K562 (cell line): ENCODE measurements around the gene RUNX3. TPM values are rescaled to one million over a fixed set of nuclear protein-coding genes. Genes with fewer than 3 reads are reported as not detected.

Source experiments
- ATAC-seq: fragments of 200-7000 bp; cut with Tn5 transposase; 3 replicates; pipeline ENCODE4 v1.9.1; 2020; ENCODE audit warnings: moderate library complexity
- BruUV-seq: library from RNA; stranded (reverse); fragments of 400-500 nt; replicated peaks from 2 replicates; lab custom pipeline; 2021; lab: Mats Ljungman, UMichigan
- CTCF ChIA-PET: fragments of 300-600 bp; formaldehyde crosslinking; extraction: SDS; loops from one replicate; lab custom pipeline; 2021; ENCODE audit warnings: low intra/inter-chr PET ratio; lab: Yijun Ruan, JAX
- POLR2A ChIA-PET: fragments of 300-600, 350-650 bp; sonication (Branson Sonifier 250); formaldehyde crosslinking; extraction: SDS; loops from one replicate; lab custom pipeline; 2021; ENCODE audit warnings: antibody characterized with exemption, inconsistent platforms; lab: Yijun Ruan, JAX
- DNase-seq, 4 experiments: peaks; one replicate each; pipeline versions ENCODE4 v3.0.0 to v3.0.0-alpha.2; 2011 to 2018; ENCODE audit warnings: low spot score in 3 of 4, mixed read lengths in 3 of 4; ENCODE audit errors: extremely low read depth in 1 of 4
- FAIRE-seq: peaks from 2 replicates; lab custom pipeline; 2011; peaks lifted over from hg19 to GRCh38; lab: Jason Lieb, UNC
- H2AFZ ChIP-seq: 2 replicates; pipeline ENCODE4 v1.6.0; 2011; ENCODE audit warnings: low read depth, low read length, control low read depth, inconsistent platforms
- H3K27ac ChIP-seq: fragments of 200-600 bp; 3 replicates; pipeline ENCODE4 v1.8.0; 2011; ENCODE audit warnings: low read depth, mild to moderate bottlenecking, control low read depth, inconsistent platforms, low read length, moderate library complexity, mixed read lengths; ENCODE audit errors: extremely low read depth
- H3K27me3 ChIP-seq, 2 experiments: fragments of 300-600 bp in 1 of 2; 2 replicates in 1 of 2; 3 replicates in 1 of 2; pipeline versions ENCODE4 v1.6.0 to v1.8.0; 2011; ENCODE audit warnings: inconsistent platforms in 2 of 2, low read length in 2 of 2, mild to moderate bottlenecking in 1 of 2, mixed read lengths in 1 of 2, moderate library complexity in 1 of 2; ENCODE audit not compliant: control insufficient read depth in 2 of 2, insufficient read depth in 2 of 2
- H3K36me3 ChIP-seq: fragments of 300-600 bp; 3 replicates; pipeline ENCODE4 v1.8.0; 2011; ENCODE audit warnings: mild to moderate bottlenecking, low read length, inconsistent platforms; ENCODE audit not compliant: control insufficient read depth, insufficient read depth
- H3K4me1 ChIP-seq, 2 experiments: fragments of 200-600 bp in 1 of 2; replicated peaks in 1 of 2; 2 replicates in 1 of 2; 3 replicates in 1 of 2; pipeline versions ENCODE4 v1.5.1 to v1.8.0; 2011; ENCODE audit warnings: inconsistent platforms in 2 of 2, low read length in 2 of 2, mild to moderate bottlenecking in 1 of 2, mixed read lengths in 1 of 2, moderate library complexity in 1 of 2; ENCODE audit not compliant: control insufficient read depth in 2 of 2, insufficient read depth in 2 of 2
- H3K4me2 ChIP-seq: 2 replicates; pipeline ENCODE4 v1.6.1; 2011; ENCODE audit warnings: low read length, control low read depth, inconsistent platforms, mixed read lengths; ENCODE audit not compliant: insufficient read depth
- H3K4me3 ChIP-seq: fragments of 200-600 bp; sonication (generic), shearing (Covaris generic); 2 replicates; pipeline ENCODE4 v1.5.1; 2016; ENCODE audit warnings: control low read depth, inconsistent platforms
- H3K79me2 ChIP-seq: fragments of 200-600 bp; 3 replicates; pipeline ENCODE4 v1.8.0; 2011; ENCODE audit warnings: low read length, inconsistent platforms; ENCODE audit not compliant: control insufficient read depth, insufficient read depth
- H3K9ac ChIP-seq, 2 experiments: 2 replicates each; pipeline versions ENCODE4 v1.6.0 to v1.6.1; 2011; ENCODE audit warnings: low read depth in 2 of 2, low read length in 2 of 2, control low read depth in 1 of 2, inconsistent platforms in 1 of 2, mild to moderate bottlenecking in 1 of 2, mixed read lengths in 1 of 2; ENCODE audit not compliant: insufficient read depth in 1 of 2
- H3K9me1 ChIP-seq: one replicate; pipeline ENCODE4 v1.6.0; 2011; ENCODE audit warnings: inconsistent platforms, mild to moderate bottlenecking, low read length, moderate library complexity; ENCODE audit not compliant: control insufficient read depth, insufficient read depth
- H3K9me3 ChIP-seq: replicated peaks from 2 replicates; pipeline ENCODE4 v1.5.1; 2011; ENCODE audit warnings: low read depth, low read length, inconsistent platforms; ENCODE audit not compliant: control insufficient read depth, insufficient read depth
- H4K20me1 ChIP-seq: replicated peaks from 2 replicates; pipeline ENCODE4 v1.6.1; 2011; ENCODE audit warnings: low read length, inconsistent platforms, mixed read lengths; ENCODE audit not compliant: control insufficient read depth, insufficient read depth
- ESRRA ChIP-seq: fragments of 450-650 bp; IDR thresholded peaks from 2 replicates; pipeline ENCODE4 v1.6.1; 2014; ENCODE audit warnings: low read depth, mild to moderate bottlenecking, moderate library complexity, borderline replicate concordance
- ETS1 ChIP-seq: conservative IDR thresholded peaks from 2 replicates; pipeline ENCODE4 v1.6.1; 2011; ENCODE audit warnings: low read depth, mild to moderate bottlenecking, low read length; ENCODE audit not compliant: control insufficient read depth
- ETS2 ChIP-seq: IDR thresholded peaks from 2 replicates; pipeline ENCODE4 v1.6.1; 2016; ENCODE audit warnings: borderline replicate concordance, missing genetic modification characterization, mild to moderate bottlenecking, moderate library complexity, missing compliant biosample characterization; ENCODE audit not compliant: poor library complexity, severe bottlenecking
- FOS ChIP-seq: IDR thresholded peaks from 3 replicates; pipeline ENCODE4 v1.6.1; 2011; ENCODE audit not compliant: insufficient read length; ENCODE audit errors: extremely low read depth
- FUS ChIP-seq: fragments of 200-400 bp; formaldehyde crosslinking; optimal IDR thresholded peaks from 2 replicates; pipeline ENCODE3; 2017; ENCODE audit warnings: low read depth, low read length
- HDAC8 ChIP-seq: fragments of 450-650 bp; IDR thresholded peaks from 2 replicates; pipeline ENCODE4 v1.6.1; 2016; ENCODE audit warnings: mild to moderate bottlenecking, missing genetic modification characterization, moderate library complexity, missing compliant biosample characterization
- HES1 ChIP-seq: fragments of 450-650 bp; IDR thresholded peaks from 2 replicates; pipeline ENCODE4 v1.6.1; 2016; ENCODE audit warnings: low read depth, mild to moderate bottlenecking, moderate library complexity
- HSF4 ChIP-seq: fragments of 250-450 bp; sonication (Bioruptor Pico); IDR thresholded peaks from 2 replicates; pipeline ENCODE4 v2.1.2; 2022; ENCODE audit warnings: mild to moderate bottlenecking, moderate library complexity, borderline replicate concordance
- MTA3 ChIP-seq: fragments of 450-650 bp; formaldehyde crosslinking; IDR thresholded peaks from 2 replicates; pipeline ENCODE4 v1.6.1; 2017; ENCODE audit warnings: mild to moderate bottlenecking, borderline replicate concordance
- RAD21 ChIP-seq, 2 experiments: fragments of 250-450 bp in 1 of 2; fragments of 450-650 bp in 1 of 2; sonication (Bioruptor Pico) in 1 of 2; formaldehyde crosslinking in 1 of 2; IDR thresholded peaks in 1 of 2; conservative IDR thresholded peaks in 1 of 2; 2 replicates each; pipeline versions ENCODE4 v1.4.0 to v1.8.0; 2020 to 2022; ENCODE audit warnings: mild to moderate bottlenecking in 2 of 2, moderate library complexity in 1 of 2
- RCOR1 ChIP-seq, 2 experiments: IDR thresholded peaks; 2 replicates each; pipeline ENCODE4 v1.6.1; 2012; ENCODE audit warnings: low read depth in 2 of 2, low read length in 2 of 2, borderline replicate concordance in 1 of 2, improper control_type of control experiment in 1 of 2
- SMARCB1 ChIP-seq: IDR thresholded peaks from 2 replicates; pipeline ENCODE4 v1.6.1; 2011; ENCODE audit warnings: improper control_type of control experiment, low read depth; ENCODE audit not compliant: insufficient read length
- UBTF ChIP-seq, 2 experiments: IDR thresholded peaks; 2 replicates each; pipeline ENCODE4 v1.6.1; 2012; ENCODE audit warnings: improper control_type of control experiment in 2 of 2, low read depth in 2 of 2, low read length in 2 of 2, borderline replicate concordance in 1 of 2
- ZBTB7A ChIP-seq: IDR thresholded peaks from 2 replicates; pipeline ENCODE4 v1.6.1; 2011; ENCODE audit warnings: low read depth, mild to moderate bottlenecking, low read length, moderate library complexity, borderline replicate concordance; ENCODE audit not compliant: control insufficient read depth
- ZC3H4 ChIP-seq: sonication (generic); formaldehyde crosslinking; IDR thresholded peaks from 2 replicates; pipeline ENCODE4 v1.9.0; 2021; ENCODE audit warnings: missing genetic modification reagents, borderline replicate concordance
- ZNF184 ChIP-seq: sonication (generic); formaldehyde crosslinking; IDR thresholded peaks from 2 replicates; pipeline ENCODE4 v1.5.0; 2020; ENCODE audit warnings: missing genetic modification reagents
- ZNF41 ChIP-seq: fragments of 250-450 bp; sonication (Bioruptor Pico); conservative IDR thresholded peaks from 2 replicates; pipeline ENCODE4 v1.4.0; 2020; ENCODE audit warnings: mild to moderate bottlenecking
- ZNF507 ChIP-seq: conservative IDR thresholded peaks from 2 replicates; pipeline ENCODE4 v1.6.1; 2017; ENCODE audit warnings: missing genetic modification characterization, missing compliant biosample characterization
- WGBS: fragments of 100-300 bp; shearing (Covaris generic); methylation state at CpG from one replicate; pipeline ENCODE4 v1.1.6; 2016; ENCODE audit warnings: low coverage, mixed read lengths; ENCODE audit not compliant: insufficient coverage; ENCODE audit errors: missing lambda C conversion rate; 5-methylcytosine and 5-hydroxymethylcytosine counted together
- in situ Hi-C: fragments of 300-500 bp; cut with MboI; formaldehyde crosslinking; loops from 4 replicates; pipeline ENCODE4 v1.15.0; 2018; ENCODE audit warnings: inconsistent platforms, mixed read lengths
- intact Hi-C: fragments of 100-400 bp; cut with micrococcal nuclease; formaldehyde crosslinking; loops from 2 replicates; pipeline ENCODE4 v1.14.2; 2022
- polyA plus RNA-seq, 8 experiments: library from polyadenylated mRNA; depleted of rRNA in 4 of 8; stranded (reverse) in 5 of 8; unstranded in 3 of 8; fragments of >200 nt; fragmentation: Nextera tagmentation in 2 of 8; fragmentation: Illumina TruSeq in 1 of 8; extraction: Ambion mirVana in 2 of 8; extraction: Trizol in 1 of 8; gene quantifications; 2 replicates each; pipeline versions ENCODE4 v1.2.1 to v1.2.3, GENCODE V29; 2011 to 2014; ENCODE audit warnings: inconsistent platforms in 1 of 8, missing spikeins in 1 of 8
- total RNA-seq, 7 experiments: library from RNA; depleted of rRNA in 6 of 7; stranded (reverse); fragments of >200 nt in 6 of 7; fragmentation: Illumina TruSeq in 2 of 7; extraction: Trizol in 2 of 7; gene quantifications; 2 replicates each; pipeline versions ENCODE4 v1.2.1 to v1.2.3, GENCODE V29; 2011 to 2021; ENCODE audit warnings: low replicate concordance in 1 of 7

Gene RUNX3
- total and polyA plus RNA-seq, 9 of the 15 experiments (the other 6 are each of a cell fraction or from before 2014, with no cell fraction given) = 0.01 to 0.64 (median 0.09) TPM

GRCh38 chr1:24932284-24932683 is 2.2 kb upstream of the RUNX3 start:
- no peaks in the 10 kb centered on the region for H3K36me3 ChIP-seq
- no peak overlapping the region for H2AFZ ChIP-seq
- peaks cover 19% of the 10 kb centered on the region for H4K20me1 ChIP-seq
- BruUV-seq = no TSS peak
- in situ Hi-C loops = loop anchor here (5.0 kb wide), 1 partner anchor 170 kb away; no protein-coding TSS in a partner anchor
- CTCF ChIA-PET = interaction anchor here (0.6 to 2.2 kb wide), 5 partner anchors 102 to 504 kb away, joined by 3 to 20 read pairs (median 5); no protein-coding TSS in a partner anchor
- no peaks in the 10 kb centered on the region for H3K9me1 ChIP-seq
- no peaks in the 10 kb centered on the region for H3K79me2 ChIP-seq
- POLR2A ChIA-PET = interaction anchor here (1.0 kb wide), 1 partner anchor 105 kb away, joined by 3 read pairs; no protein-coding TSS in a partner anchor
- WGBS = 1% methylated on average over 17 of the region's 34 CpGs
- peaks cover 0 to 34% of the 10 kb centered on the region in 2 experiments; a peak in 2 of 5 replicates for H3K4me1 ChIP-seq
- H3K9me3 ChIP-seq = no peaks in the 10 kb centered on the region
- no peak overlapping the region for H3K4me2 ChIP-seq
- no peak overlapping the region for H3K9ac ChIP-seq
- FAIRE-seq = no peak
- DNase-seq = peak; percentile 44 to 93 (median 90)
- peaks cover 55 to 94% of the 10 kb centered on the region in 2 experiments for H3K27me3 ChIP-seq
- intact Hi-C loops = loop anchor here (2.0 to 5.0 kb wide), 2 partner anchors 105 to 169 kb away; no protein-coding TSS in a partner anchor
- peak; percentile 96 for ATAC-seq
- H3K27ac ChIP-seq = no peak overlapping the region
- H3K4me3 ChIP-seq = no peak overlapping the region
- peak; percentile 45; the same call in 1 of the 2 replicates for TF ChIP-seq ZBTB7A
- no peak for TF ChIP-seq ZNF507 (tag)
- TF ChIP-seq ZNF41 (CRISPR knock-in tag) = no peak
- TF ChIP-seq HES1 = no peak
- TF ChIP-seq ETS2 = no peak
- no peak for TF ChIP-seq MTA3
- TF ChIP-seq HSF4 (CRISPR knock-in tag) = 0 out of 2 replicates have a peak, but pooled peaks have one; percentile 20
- TF ChIP-seq ZNF184 = no peak
- TF ChIP-seq UBTF (IDR thresholded peaks at IDR 0.05; ENCODE audit: borderline replicate concordance in 1 of 2, low read depth in 2 of 2, low read length in 2 of 2) = no peak
- no peak for TF ChIP-seq FOS
- TF ChIP-seq ETS1 = no peak
- TF ChIP-seq RAD21 (CRISPR knock-in tag; conservative IDR thresholded peaks at IDR 0.05 in 1 of 2, IDR thresholded peaks at IDR 0.05 in 1 of 2) = peak; percentile 67 to 81
- 0 out of 2 replicates have a peak, but pooled peaks have one; percentile 25 for TF ChIP-seq ESRRA
- no peak for TF ChIP-seq FUS
- TF ChIP-seq HDAC8 = no peak
- no peak for TF ChIP-seq RCOR1 (IDR thresholded peaks at IDR 0.05; ENCODE audit: borderline replicate concordance in 1 of 2, low read depth in 2 of 2, low read length in 2 of 2)
- no peak for TF ChIP-seq ZC3H4 (CRISPR knock-in tag)
- no peak for TF ChIP-seq SMARCB1
